Measurements from ENCODE around the gene HIGD1C. TPM values are rescaled to one million over a fixed set of nuclear protein-coding genes. Genes with fewer than 3 reads are reported as not detected.

Gene HIGD1C
- total and polyA plus RNA-seq, 2 of the 8 experiments (the other 6 are each of a cell fraction or from before 2014, with no cell fraction given) = not detected

- Histone ChIP-seq H4K5ac (ENCODE audit: insufficient read length, low read depth, low read length) (no peak overlapping the region), H4K91ac (replicated peaks; ENCODE audit: insufficient read length, low read length) (no peak overlapping the region), H2BK15ac (ENCODE audit: low read length) (no peak overlapping the region), H3K18ac (ENCODE audit: extremely low read depth, low read length) (no peak overlapping the region), H3K4me2 (ENCODE audit: insufficient read depth in 1 of 2, low read depth in 2 of 2, low read length in 2 of 2) (no peak overlapping the region), H3K36me3 (ENCODE audit: control insufficient read depth in 2 of 4, insufficient read depth in 4 of 4, low read length in 3 of 4) (peaks cover 13 to 39% (median 25%) of the 10 kb centered on the region in 4 experiments), H3K79me1 (ENCODE audit: low read depth, low read length) (no peaks in the 10 kb centered on the region), H2BK12ac (ENCODE audit: low read depth, low read length) (no peak overlapping the region), H3K27me3 (replicated peaks in 1 of 4; ENCODE audit: control insufficient read depth in 3 of 4, extremely low read depth in 1 of 4, insufficient read depth in 3 of 4, low read length in 3 of 4) (no peaks in the 10 kb centered on the region), H4K8ac (ENCODE audit: extremely low read depth, insufficient read depth, low read length) (no peak overlapping the region), H3K23me2 (ENCODE audit: low read depth, low read length) (no peaks in the 10 kb centered on the region), H3K27ac (ENCODE audit: low read depth, low read length) (no peak overlapping the region), H2BK20ac (ENCODE audit: low read length) (no peak overlapping the region), H3K9ac (replicated peaks in 1 of 4; ENCODE audit: extremely low read depth in 1 of 4, low read depth in 3 of 4, low read length in 3 of 4) (no peak overlapping the region), H2BK120ac (replicated peaks; ENCODE audit: low read depth, low read length) (no peak overlapping the region), H3K9me3 (ENCODE audit: insufficient read depth in 2 of 2, low read depth in 1 of 2, low read length in 1 of 2) (no peaks in the 10 kb centered on the region), H2AFZ (ENCODE audit: low read length) (no peak overlapping the region), H3K4me3 (ENCODE audit: extremely low read depth in 1 of 4, insufficient read depth in 2 of 4, low read depth in 3 of 4, low read length in 4 of 4) (no peak overlapping the region), H3K4ac (replicated peaks; ENCODE audit: insufficient read length, low read depth, low read length) (no peak overlapping the region), H4K20me1 (replicated peaks in 1 of 2; ENCODE audit: control insufficient read depth in 1 of 2, insufficient read depth in 2 of 2, low read length in 2 of 2) (peaks cover 0 to 2% of the 10 kb centered on the region in 2 experiments), H3K4me1 (replicated peaks in 1 of 4; ENCODE audit: control insufficient read depth in 3 of 4, insufficient read depth in 4 of 4, low read length in 3 of 4) (no peaks in the 10 kb centered on the region; a peak in 1 of 7 replicates), H3K56ac (replicated peaks; ENCODE audit: insufficient read length, low read depth, low read length) (no peak overlapping the region), H2AK5ac (ENCODE audit: low read depth, low read length) (no peak overlapping the region), H3K23ac (ENCODE audit: insufficient read length) (no peak overlapping the region), H3K79me2 (ENCODE audit: control insufficient read depth in 1 of 2, insufficient read depth in 2 of 2, low read length in 2 of 2) (no peaks in the 10 kb centered on the region), H2BK5ac (ENCODE audit: low read depth, low read length) (no peak overlapping the region), H3K14ac (ENCODE audit: insufficient read length) (no peak overlapping the region)
- DNase-seq (ENCODE audit: low read depth in 1 of 2, low spot score in 2 of 2) (no peak), FAIRE-seq (peak; percentile 81)
- ChIA-PET POLR2A (ENCODE audit: partially characterized antibody) (interaction anchor here (0.6 to 1.8 kb wide), 7 partner anchors 18 to 1971 kb away, joined by 3 to 5 read pairs (median 3); partner anchors contain the start of gene CSRNP2), CTCF (ENCODE audit: partially characterized antibody) (interaction anchor here (0.7 to 7.0 kb wide), 32 partner anchors 8 to 363 kb away, joined by 3 to 89 read pairs (median 5); partner anchors contain the start of genes SLC11A2 and TMPRSS12)
- 66% methylated on average over 8 of the region's 8 CpGs; no CpG with 5 or more reads in 1 of the 2 experiments for WGBS, 2 experiments (ENCODE audit: extremely low coverage in 1 of 2, insufficient coverage in 1 of 2, insufficient read length in 1 of 2, insufficient replicate concordance in 2 of 2, low coverage in 1 of 2, low lambda C conversion rate in 2 of 2, missing lambda C conversion rate in 1 of 2)
- TF ChIP-seq SIN3A (conservative IDR thresholded peaks at IDR 0.05 in 1 of 2, IDR thresholded peaks at IDR 0.05 in 1 of 2; ENCODE audit: low read depth in 1 of 2, low read length in 2 of 2) (0 out of 4 replicates have a peak, but pooled peaks of 1 of the 2 experiments have one; percentile 46), RAD21 (IDR thresholded peaks at IDR 0.05 in 1 of 2, conservative IDR thresholded peaks at IDR 0.05 in 1 of 2; ENCODE audit: low read depth in 2 of 2, low read length in 2 of 2) (peak; percentile 78 to 87), MAFK (IDR thresholded peaks at IDR 0.05; ENCODE audit: low read depth, low read length) (0 out of 2 replicates have a peak, but pooled peaks have one; percentile 8), YY1 (IDR thresholded peaks at IDR 0.05; ENCODE audit: low read depth, low read length) (0 out of 2 replicates have a peak, but pooled peaks have one; percentile 9), HDAC6 (IDR thresholded peaks at IDR 0.05; ENCODE audit: low read depth, low read length) (no peak)
- TF ChIP-seq, protein P1, sequence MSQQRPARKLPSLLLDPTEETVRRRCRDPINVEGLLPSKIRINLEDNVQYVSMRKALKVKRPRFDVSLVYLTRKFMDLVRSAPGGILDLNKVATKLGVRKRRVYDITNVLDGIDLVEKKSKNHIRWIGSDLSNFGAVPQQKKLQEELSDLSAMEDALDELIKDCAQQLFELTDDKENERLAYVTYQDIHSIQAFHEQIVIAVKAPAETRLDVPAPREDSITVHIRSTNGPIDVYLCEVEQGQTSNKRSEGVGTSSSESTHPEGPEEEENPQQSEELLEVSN (IDR thresholded peaks at IDR 0.05) = no peak
- TF ChIP-seq, protein P2, sequence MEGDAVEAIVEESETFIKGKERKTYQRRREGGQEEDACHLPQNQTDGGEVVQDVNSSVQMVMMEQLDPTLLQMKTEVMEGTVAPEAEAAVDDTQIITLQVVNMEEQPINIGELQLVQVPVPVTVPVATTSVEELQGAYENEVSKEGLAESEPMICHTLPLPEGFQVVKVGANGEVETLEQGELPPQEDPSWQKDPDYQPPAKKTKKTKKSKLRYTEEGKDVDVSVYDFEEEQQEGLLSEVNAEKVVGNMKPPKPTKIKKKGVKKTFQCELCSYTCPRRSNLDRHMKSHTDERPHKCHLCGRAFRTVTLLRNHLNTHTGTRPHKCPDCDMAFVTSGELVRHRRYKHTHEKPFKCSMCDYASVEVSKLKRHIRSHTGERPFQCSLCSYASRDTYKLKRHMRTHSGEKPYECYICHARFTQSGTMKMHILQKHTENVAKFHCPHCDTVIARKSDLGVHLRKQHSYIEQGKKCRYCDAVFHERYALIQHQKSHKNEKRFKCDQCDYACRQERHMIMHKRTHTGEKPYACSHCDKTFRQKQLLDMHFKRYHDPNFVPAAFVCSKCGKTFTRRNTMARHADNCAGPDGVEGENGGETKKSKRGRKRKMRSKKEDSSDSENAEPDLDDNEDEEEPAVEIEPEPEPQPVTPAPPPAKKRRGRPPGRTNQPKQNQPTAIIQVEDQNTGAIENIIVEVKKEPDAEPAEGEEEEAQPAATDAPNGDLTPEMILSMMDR (IDR thresholded peaks at IDR 0.05; ENCODE audit: control extremely low read depth in 1 of 3, insufficient read depth in 1 of 3, low read depth in 1 of 3, low read length in 3 of 3) = peak in 2 of 3 experiments; percentile 72 to 81; a peak in 3 of 4 replicates
These were observed 34.8 kb downstream of the HIGD1C start for GRCh38 chr12:50986966-50987737.

Measured in H1 (cell line).